Hepatocyte (in vitro differentiated cells): ENCODE data around the gene IL10RA. TPM values are rescaled to one million over a fixed set of nuclear protein-coding genes. Genes with fewer than 3 reads are reported as not detected.

Experiments
- DNase-seq: peaks from one replicate; pipeline ENCODE4 v3.0.0-alpha.2; 2016; ENCODE audit warnings: low spot score
- H2AFZ ChIP-seq: fragments of 200-600 bp; sonication (generic); 2 replicates; pipeline ENCODE4 v1.6.0; 2016; ENCODE audit warnings: antibody characterized with exemption, mild to moderate bottlenecking
- H3K27ac ChIP-seq: fragments of 200-600 bp; sonication (generic); 2 replicates; pipeline ENCODE4 v1.5.1; 2016; ENCODE audit warnings: mild to moderate bottlenecking
- H3K27me3 ChIP-seq: fragments of 200-600 bp; sonication (generic); 2 replicates; pipeline ENCODE4 v1.6.1; 2016
- H3K36me3 ChIP-seq: fragments of 200-600 bp; sonication (generic); replicated peaks from 2 replicates; pipeline ENCODE4 v1.5.1; 2016; ENCODE audit warnings: low read depth; ENCODE audit not compliant: insufficient read depth
- H3K4me1 ChIP-seq: fragments of 200-600 bp; sonication (generic); 2 replicates; pipeline ENCODE4 v1.5.1; 2016; ENCODE audit warnings: mild to moderate bottlenecking, moderate library complexity; ENCODE audit not compliant: insufficient read depth
- H3K4me2 ChIP-seq: fragments of 200-600 bp; sonication (generic); 2 replicates; pipeline ENCODE4 v1.6.0; 2016
- H3K4me3 ChIP-seq: fragments of 200-600 bp; sonication (generic); 2 replicates; pipeline ENCODE4 v1.5.1; 2016; ENCODE audit warnings: mild to moderate bottlenecking
- H3K79me2 ChIP-seq: fragments of 200-600 bp; sonication (generic); 2 replicates; pipeline ENCODE4 v1.6.0; 2017; ENCODE audit warnings: mild to moderate bottlenecking
- H3K9me2 ChIP-seq: fragments of 200-600 bp; sonication (generic); replicated peaks from 2 replicates; pipeline ENCODE4 v1.6.0; 2017; ENCODE audit warnings: mild to moderate bottlenecking; ENCODE audit not compliant: insufficient read depth
- H3K9me3 ChIP-seq: fragments of 200-600 bp; sonication (generic); 2 replicates; pipeline ENCODE4 v1.5.1; 2016; ENCODE audit warnings: low read depth, mild to moderate bottlenecking
- H4K20me1 ChIP-seq: fragments of 200-600 bp; sonication (generic); 2 replicates; pipeline ENCODE4 v1.6.0; 2016; ENCODE audit warnings: mild to moderate bottlenecking; ENCODE audit not compliant: insufficient read depth, poor library complexity, severe bottlenecking
- CTCF ChIP-seq: fragments of 200-600 bp; sonication (generic); IDR thresholded peaks from 2 replicates; pipeline ENCODE4 v1.5.1; 2016; ENCODE audit warnings: antibody characterized with exemption, mild to moderate bottlenecking; ENCODE audit not compliant: poor library complexity
- EZH2 ChIP-seq: fragments of 200-600 bp; sonication (generic); IDR thresholded peaks from 2 replicates; pipeline ENCODE4 v1.6.1; 2016; ENCODE audit warnings: antibody characterized with exemption, mild to moderate bottlenecking, borderline replicate concordance
- EZH2phosphoT487 ChIP-seq: fragments of 200-600 bp; sonication (generic); IDR thresholded peaks from one replicate; pipeline ENCODE4 v1.6.1; 2018; ENCODE audit warnings: antibody characterized with exemption, mild to moderate bottlenecking, low read depth, moderate library complexity; ENCODE audit not compliant: unreplicated experiment, severe bottlenecking
- WGBS: methylation state at CpG from one replicate; pipeline ENCODE4 v1.1.6; 2016; ENCODE audit warnings: low lambda C conversion rate; ENCODE audit errors: missing lambda C conversion rate; 5-methylcytosine and 5-hydroxymethylcytosine counted together
- polyA plus RNA-seq: library from polyadenylated mRNA; unstranded; fragments of >200 nt; fragmentation: Nextera tagmentation; extraction: Ambion mirVana; gene quantifications from 2 replicates; pipeline ENCODE4 v1.2.1, GENCODE V29; 2016
- total RNA-seq: library from RNA; depleted of rRNA; stranded (reverse); fragments of >200 nt; gene quantifications from 2 replicates; pipeline ENCODE4 v1.2.3, GENCODE V29; 2014

Gene IL10RA
- total and polyA plus RNA-seq, 2 experiments from 2014 or later: 1.5 to 2.3 TPM

- DNase-seq: no peak
- no peaks in the 10 kb centered on the region for H3K36me3 ChIP-seq
- H3K4me2 ChIP-seq: no peak overlapping the region
- 95% methylated on average over 6 of the region's 6 CpGs for WGBS
- H2AFZ ChIP-seq: no peak overlapping the region
- H3K27ac ChIP-seq: no peak overlapping the region
- H3K4me1 ChIP-seq: no peaks in the 10 kb centered on the region
- no peaks in the 10 kb centered on the region for H3K27me3 ChIP-seq
- no peaks in the 10 kb centered on the region for H3K9me2 ChIP-seq
- no peak overlapping the region for H3K4me3 ChIP-seq
- no peaks in the 10 kb centered on the region for H3K9me3 ChIP-seq
- no peaks in the 10 kb centered on the region for H3K79me2 ChIP-seq
- no peaks in the 10 kb centered on the region for H4K20me1 ChIP-seq
- TF ChIP-seq EZH2phosphoT487: no peak
- no peak for TF ChIP-seq CTCF
- no peak for TF ChIP-seq EZH2
Observed at GRCh38 chr11:118049771-118050170, 63.6 kb downstream of the IL10RA start.

DNA sequence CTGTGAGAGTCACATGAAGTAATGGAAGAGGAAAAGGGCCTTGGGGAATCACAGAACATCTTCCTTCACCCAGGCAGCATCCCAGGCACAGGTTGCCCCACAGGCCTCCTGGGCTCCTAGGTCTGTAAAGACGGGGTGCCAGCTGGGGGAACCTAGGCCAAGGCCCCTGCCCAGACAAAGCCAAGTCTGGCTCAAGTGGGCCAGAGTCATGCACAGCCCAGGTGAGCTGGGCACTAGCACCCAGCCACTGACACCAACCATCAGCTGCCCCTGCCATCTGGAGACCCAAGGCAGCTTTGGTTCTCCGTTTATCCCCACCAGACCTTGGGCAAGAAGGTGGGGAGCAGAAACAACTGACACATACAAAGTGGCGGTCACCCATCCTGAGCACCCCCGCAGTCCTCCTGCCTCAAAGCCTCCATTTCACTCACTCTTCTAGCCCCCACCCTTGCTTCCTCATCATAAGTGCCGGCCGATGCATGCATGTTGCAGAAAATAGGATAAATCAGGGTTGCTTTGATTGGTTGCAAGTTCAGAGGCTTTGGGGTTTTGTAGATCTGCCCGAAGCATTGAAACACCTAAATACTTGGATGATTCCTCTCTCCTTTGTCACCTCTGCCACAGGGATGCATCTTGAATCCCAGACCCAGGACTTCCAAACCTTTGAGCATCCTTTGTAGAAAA lies 64.2 kb downstream of the IL10RA start:
- Histone ChIP-seq H3K9me2 (no peaks in the 10 kb centered on the region), H3K4me3 (no peak overlapping the region), H3K4me1 (no peaks in the 10 kb centered on the region), H2AFZ (no peak overlapping the region), H3K9me3 (no peaks in the 10 kb centered on the region), H3K4me2 (no peak overlapping the region), H3K27me3 (no peaks in the 10 kb centered on the region), H3K27ac (no peak overlapping the region), H3K79me2 (no peaks in the 10 kb centered on the region), H3K36me3 (no peaks in the 10 kb centered on the region), H4K20me1 (no peaks in the 10 kb centered on the region)
- DNase-seq: no peak
- no peak for TF ChIP-seq EZH2
- no peak for TF ChIP-seq EZH2phosphoT487
- no peak for TF ChIP-seq CTCF
- 91% methylated on average over 7 of the region's 7 CpGs for WGBS

Other genes with a start within 250 kb of the IL10RA start
- 2.6 and 3.2 TPM in 2 replicates for gene DSCAML1, start 189.2 kb upstream of the IL10RA start, total RNA-seq
- gene DSCAML1, start 189.2 kb upstream of the IL10RA start, polyA plus RNA-seq: 0.46 and 1.1 TPM in 2 replicates
- 72.7 and 100 TPM in 2 replicates for gene FXYD2, start 161.7 kb upstream of the IL10RA start, total RNA-seq
- 93.8 and 97.7 TPM in 2 replicates for gene FXYD2, start 161.7 kb upstream of the IL10RA start, polyA plus RNA-seq
- gene FXYD6, start 109.7 kb upstream of the IL10RA start, total RNA-seq: 19.5 and 28.3 TPM in 2 replicates
- 56.9 and 68.2 TPM in 2 replicates for gene FXYD6, start 109.7 kb upstream of the IL10RA start, polyA plus RNA-seq
- gene TMPRSS13, start 57.0 kb upstream of the IL10RA start, total RNA-seq: 1.0 and 1.3 TPM in 2 replicates
- gene TMPRSS13, start 57.0 kb upstream of the IL10RA start, polyA plus RNA-seq: 1.1 and 1.9 TPM in 2 replicates
- 10.9 and 12.9 TPM in 2 replicates for gene TMPRSS4, start 90.7 kb downstream of the IL10RA start, total RNA-seq
- gene TMPRSS4, start 90.7 kb downstream of the IL10RA start, polyA plus RNA-seq: 12.1 and 16.2 TPM in 2 replicates
- gene SMIM35, start 100.6 kb downstream of the IL10RA start, total RNA-seq: 0.03 TPM in 1 of 2 replicates, not detected in the other
- gene SMIM35, start 100.6 kb downstream of the IL10RA start, polyA plus RNA-seq: not detected in 2 replicates
- gene SCN4B, start 166.4 kb downstream of the IL10RA start, total RNA-seq: 0.57 and 1.0 TPM in 2 replicates
- 0.55 and 1.1 TPM in 2 replicates for gene SCN4B, start 166.4 kb downstream of the IL10RA start, polyA plus RNA-seq
- 1.1 and 1.3 TPM in 2 replicates for gene SCN2B, start 190.2 kb downstream of the IL10RA start, total RNA-seq
- 0.92 and 1.2 TPM in 2 replicates for gene SCN2B, start 190.2 kb downstream of the IL10RA start, polyA plus RNA-seq
- 3.5 and 5.3 TPM in 2 replicates for gene JAML, start 238.6 kb downstream of the IL10RA start, total RNA-seq
- 5.0 and 5.9 TPM in 2 replicates for gene JAML, start 238.6 kb downstream of the IL10RA start, polyA plus RNA-seq